ENCODE results near the gene ACTL7A. TPM values are rescaled to one million over a fixed set of nuclear protein-coding genes. Genes with fewer than 3 reads are reported as not detected.
A peak's percentile ranks its signal among the peaks of the same experiment; 100 is the strongest.

The ACTL7A gene
- total and polyA plus RNA-seq, 9 of the 15 experiments (the other 6 are each of a cell fraction or from before 2014, with no cell fraction given): not detected

GRCh38 chr9:108877524-108877923 is 15.5 kb downstream of the ACTL7A start:
- H3K36me3 ChIP-seq (ENCODE audit: control insufficient read depth, insufficient read depth, low read length): peaks cover 89% of the 10 kb centered on the region

More at GRCh38 chr9:108877524-108877923, 15.5 kb downstream of the ACTL7A start:
- no TSS peak for BruUV-seq (replicated peaks)
- H3K4me3 ChIP-seq: no peak overlapping the region
- no peaks in the 10 kb centered on the region for H3K79me2 ChIP-seq (ENCODE audit: control insufficient read depth, insufficient read depth, low read length)
- H4K20me1 ChIP-seq (replicated peaks; ENCODE audit: control insufficient read depth, insufficient read depth, low read length): no peaks in the 10 kb centered on the region
- ChIA-PET POLR2A (no interaction called here), CTCF (ENCODE audit: low intra/inter-chr PET ratio) (no interaction called here)
- in situ Hi-C loops (cut with MboI) (loop anchor here (10.0 kb wide), 1 partner anchor 437 kb away; no protein-coding TSS in a partner anchor), intact Hi-C loops (cut with micrococcal nuclease) (no loop called here)
- 86% methylated on average over 2 of the region's 2 CpGs for WGBS (ENCODE audit: insufficient coverage, low coverage, missing lambda C conversion rate)
- no peak overlapping the region for H3K27ac ChIP-seq (ENCODE audit: extremely low read depth, low read depth, low read length)
- no peak overlapping the region for H3K4me2 ChIP-seq (ENCODE audit: insufficient read depth, low read length)
- H3K27me3 ChIP-seq (ENCODE audit: control insufficient read depth in 2 of 2, insufficient read depth in 2 of 2, low read length in 2 of 2): no peaks in the 10 kb centered on the region
- H3K9ac ChIP-seq (ENCODE audit: insufficient read depth in 1 of 2, low read depth in 2 of 2, low read length in 2 of 2): no peak overlapping the region
- TF ChIP-seq PHF21A (IDR thresholded peaks at IDR 0.05; ENCODE audit: borderline replicate concordance, low read depth): no peak
- TF ChIP-seq TFE3 (CRISPR knock-in tag; IDR thresholded peaks at IDR 0.05): 0 out of 2 replicates have a peak, but pooled peaks have one; percentile 34
- FAIRE-seq (no peak), DNase-seq (ENCODE audit: extremely low read depth in 1 of 4, low spot score in 3 of 4) (no peak), ATAC-seq (no peak)
- H3K4me1 ChIP-seq (replicated peaks in 1 of 2; ENCODE audit: control insufficient read depth in 2 of 2, insufficient read depth in 2 of 2, low read length in 2 of 2): no peaks in the 10 kb centered on the region
- no peaks in the 10 kb centered on the region for H3K9me3 ChIP-seq (replicated peaks; ENCODE audit: control insufficient read depth, insufficient read depth, low read depth, low read length)
- H3K9me1 ChIP-seq (ENCODE audit: control insufficient read depth, insufficient read depth, low read length): no peaks in the 10 kb centered on the region
- no peak overlapping the region for H2AFZ ChIP-seq (ENCODE audit: low read depth, low read length)

Measured in K562 (cell line).